IMR-90 (cell line): ENCODE results near the gene AKAP8L. TPM values are rescaled to one million over a fixed set of nuclear protein-coding genes. Genes with fewer than 3 reads are reported as not detected.

ENCODE experiments used
- ATAC-seq: fragments of 200-7000 bp; cut with Tn5 transposase; 2 replicates; pipeline ENCODE4 v1.9.1; 2020; ENCODE audit warnings: low read depth, mild to moderate bottlenecking, moderate library complexity
- BruUV-seq: library from RNA; stranded (reverse); fragments of 400-500 nt; replicated peaks from 2 replicates; lab custom pipeline; 2021; lab: Mats Ljungman, UMichigan
- CTCF ChIA-PET: fragments of 300-600 bp; formaldehyde crosslinking; extraction: SDS; loops from one replicate; lab custom pipeline; 2021; ENCODE audit warnings: antibody characterized with exemption; lab: Yijun Ruan, JAX
- POLR2A ChIA-PET: fragments of 300-600 bp; sonication (Branson Sonifier 250); formaldehyde crosslinking; loops from one replicate; lab custom pipeline; 2022; ENCODE audit warnings: antibody characterized with exemption; ENCODE audit not compliant: unreplicated experiment; lab: Charles Lee
- DNase-seq: peaks from one replicate; pipeline ENCODE4 v3.0.0; 2013
- H2AFZ ChIP-seq: replicated peaks from 2 replicates; pipeline ENCODE3; 2013; ENCODE audit warnings: low read length, mild to moderate bottlenecking; ENCODE audit not compliant: poor library complexity
- H2AK5ac ChIP-seq: 2 replicates; pipeline ENCODE4 v1.6.1; 2013; ENCODE audit warnings: low read depth, low read length, inconsistent platforms
- H2AK9ac ChIP-seq: replicated peaks from 2 replicates; pipeline ENCODE3; 2013; ENCODE audit warnings: mild to moderate bottlenecking, low read depth, low read length, moderate library complexity; ENCODE audit not compliant: poor library complexity
- H2BK120ac ChIP-seq: 2 replicates; pipeline ENCODE4 v1.6.1; 2013; ENCODE audit warnings: low read depth, low read length, inconsistent platforms
- H2BK15ac ChIP-seq: 3 replicates; pipeline ENCODE4 v1.6.1; 2013; ENCODE audit warnings: low read depth, low read length, inconsistent platforms
- H2BK20ac ChIP-seq: 2 replicates; pipeline ENCODE4 v1.6.1; 2013; ENCODE audit warnings: low read depth, mild to moderate bottlenecking, inconsistent platforms, low read length, moderate library complexity
- H2BK5ac ChIP-seq: 2 replicates; pipeline ENCODE4 v1.6.1; 2013; ENCODE audit warnings: mild to moderate bottlenecking, low read depth, low read length, inconsistent platforms; ENCODE audit not compliant: poor library complexity, severe bottlenecking
- H3K14ac ChIP-seq: replicated peaks from 2 replicates; pipeline ENCODE4 v1.6.1; 2013; ENCODE audit warnings: low read depth, low read length, inconsistent platforms
- H3K18ac ChIP-seq: 2 replicates; pipeline ENCODE4 v1.6.1; 2013; ENCODE audit warnings: low read depth, low read length, control low read depth
- H3K23ac ChIP-seq: 2 replicates; pipeline ENCODE4 v1.6.1; 2013; ENCODE audit warnings: low read depth, low read length, inconsistent platforms
- H3K27ac ChIP-seq: 2 replicates; pipeline ENCODE4 v1.5.1; 2013; ENCODE audit warnings: mild to moderate bottlenecking, control low read depth, low read length; ENCODE audit not compliant: insufficient read depth
- H3K27me3 ChIP-seq: 2 replicates; pipeline ENCODE4 v1.6.1; 2013; ENCODE audit warnings: low read length; ENCODE audit not compliant: control insufficient read depth, insufficient read depth
- H3K36me3 ChIP-seq: 2 replicates; pipeline ENCODE4 v1.6.1; 2013; ENCODE audit warnings: low read length, mixed read lengths; ENCODE audit not compliant: control insufficient read depth, insufficient read depth
- H3K4ac ChIP-seq: 2 replicates; pipeline ENCODE4 v1.6.1; 2013; ENCODE audit warnings: low read depth, low read length, inconsistent platforms
- H3K4me1 ChIP-seq: 2 replicates; pipeline ENCODE4 v1.6.1; 2013; ENCODE audit warnings: low read length, mixed read lengths; ENCODE audit not compliant: control insufficient read depth, insufficient read depth
- H3K4me2 ChIP-seq: 2 replicates; pipeline ENCODE4 v1.6.1; 2013; ENCODE audit warnings: low read depth, mild to moderate bottlenecking, control low read depth, low read length, moderate library complexity
- H3K4me3 ChIP-seq: 2 replicates; pipeline ENCODE4 v1.5.1; 2013; ENCODE audit warnings: low read depth, mild to moderate bottlenecking, control low read depth, low read length, moderate library complexity; ENCODE audit not compliant: insufficient read depth
- H3K56ac ChIP-seq: 2 replicates; pipeline ENCODE4 v1.6.1; 2013; ENCODE audit warnings: low read length, inconsistent platforms; ENCODE audit not compliant: insufficient read depth; ENCODE audit errors: extremely low read depth
- H3K79me1 ChIP-seq, 2 experiments: 2 replicates each; pipeline ENCODE4 v1.6.1; 2013; ENCODE audit warnings: low read length in 2 of 2, inconsistent platforms in 1 of 2, low read depth in 1 of 2
- H3K9ac ChIP-seq: 2 replicates; pipeline ENCODE4 v1.6.1; 2013; ENCODE audit warnings: low read depth, low read length, control low read depth
- H3K9me1 ChIP-seq: 2 replicates; pipeline ENCODE4 v1.6.1; 2013; ENCODE audit warnings: low read length, inconsistent platforms; ENCODE audit not compliant: insufficient read depth
- H3K9me3 ChIP-seq: 2 replicates; pipeline ENCODE4 v1.6.1; 2013; ENCODE audit warnings: low read length; ENCODE audit not compliant: control insufficient read depth, insufficient read depth
- H4K20me1 ChIP-seq: 2 replicates; pipeline ENCODE4 v1.6.1; 2013; ENCODE audit warnings: low read length, inconsistent platforms; ENCODE audit not compliant: insufficient read depth
- H4K5ac ChIP-seq: 2 replicates; pipeline ENCODE4 v1.6.1; 2013; ENCODE audit warnings: mild to moderate bottlenecking, low read depth, low read length, control low read depth
- H4K8ac ChIP-seq, 2 experiments: 2 replicates each; pipeline ENCODE4 v1.6.1; 2013; ENCODE audit warnings: low read depth in 2 of 2, low read length in 2 of 2, control low read depth in 1 of 2, inconsistent platforms in 1 of 2
- H4K91ac ChIP-seq: 2 replicates; pipeline ENCODE4 v1.6.1; 2013; ENCODE audit warnings: low read depth, low read length, inconsistent platforms; ENCODE audit not compliant: insufficient read depth
- POLR2A ChIP-seq: IDR thresholded peaks from 2 replicates; pipeline ENCODE4 v1.6.1; 2012; ENCODE audit warnings: mild to moderate bottlenecking, low read depth, low read length
- RAD21 ChIP-seq: IDR thresholded peaks from 2 replicates; pipeline ENCODE4 v1.6.1; 2012; ENCODE audit warnings: low read length, improper control_type of control experiment
- RFX5 ChIP-seq: IDR thresholded peaks from 2 replicates; pipeline ENCODE4 v1.8.0; 2012; ENCODE audit warnings: low read depth, mild to moderate bottlenecking, low read length, moderate library complexity
- SMC3 ChIP-seq: fragments of 150-350 bp; IDR thresholded peaks from 2 replicates; pipeline ENCODE4 v1.6.1; 2016; ENCODE audit warnings: low read depth, mild to moderate bottlenecking, antibody characterized with exemption, low read length, moderate library complexity
- whole genome bisulfite sequencing, 2 experiments: methylation state at CpG; one replicate each; pipeline versions ENCODE4 v1.1.5 to v1.1.7; 2013; ENCODE audit warnings: missing lambda C conversion rate in 2 of 2; ENCODE audit not compliant: insufficient read length in 1 of 2; ENCODE audit errors: extremely low coverage in 2 of 2; 5-methylcytosine and 5-hydroxymethylcytosine counted together
- dilution Hi-C: fragments of 300-500 bp; cut with HindIII; formaldehyde crosslinking; loops from one replicate; pipeline ENCODE4 v1.14.3; 2018; ENCODE audit warnings: low sequenced_read_pairs; ENCODE audit not compliant: unreplicated experiment
- in situ Hi-C: fragments of 300-500 bp; cut with MboI; formaldehyde crosslinking; loops from 3 replicates; pipeline ENCODE4 v1.14.3; 2019; ENCODE audit warnings: low sequenced_read_pairs, inconsistent platforms, mixed read lengths
- intact Hi-C: fragments of 100-400 bp; cut with micrococcal nuclease; formaldehyde crosslinking; loops from 2 replicates; pipeline ENCODE4 v1.10.0; 2022
- polyA plus RNA-seq, 3 experiments: library from polyadenylated mRNA; depleted of rRNA; stranded (reverse); fragments of >200 nt; gene quantifications; 2 replicates each; pipeline ENCODE4 v1.2.3, GENCODE V29; 2012; ENCODE audit warnings: low replicate concordance in 1 of 3
- total RNA-seq: library from RNA; depleted of rRNA; stranded (reverse); fragments of >200 nt; gene quantifications from 2 replicates; pipeline ENCODE4 v1.2.3, GENCODE V29; 2012
- TF ChIP-seq, protein P1 (sequence below): fragments of 150-350 bp; IDR thresholded peaks from 2 replicates; pipeline ENCODE4 v1.6.1; 2016; ENCODE audit warnings: low read depth, mild to moderate bottlenecking, low read length, moderate library complexity, borderline replicate concordance

The AKAP8L gene
- total and polyA plus RNA-seq, 2 of the 4 experiments (the other 2 are of a cell fraction), result 43.1 to 44.6 TPM

DNA sequence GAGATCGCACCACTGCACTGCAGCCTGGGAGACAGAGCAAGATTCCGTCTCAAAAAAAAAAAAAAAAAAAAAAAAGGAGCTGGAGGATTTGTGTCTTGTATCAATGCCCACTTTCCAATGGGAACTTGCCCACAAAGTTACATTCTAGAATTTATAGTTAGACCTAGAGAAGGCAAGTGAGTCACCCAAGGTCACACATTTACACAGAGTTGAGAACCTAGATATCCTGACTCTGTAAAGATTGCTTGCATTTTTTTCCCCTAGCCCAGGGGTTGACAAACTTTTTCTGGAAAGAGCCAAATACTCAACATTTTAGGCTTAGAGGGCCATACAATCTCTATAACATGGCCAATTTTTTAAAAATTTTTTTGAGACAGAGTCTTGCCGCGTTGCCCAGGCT lies 78.7 kb downstream of the AKAP8L start:
- no peak overlapping the region for H3K56ac ChIP-seq
- H2BK5ac ChIP-seq, result no peak overlapping the region
- H3K9ac ChIP-seq, result no peak overlapping the region
- dilution Hi-C loops, result no loop called here
- 100% methylated on average over 2 of the region's 4 CpGs; no CpG with 5 or more reads in 1 of the 2 experiments for WGBS, 2 experiments
- H3K36me3 ChIP-seq, result peaks cover 13% of the 10 kb centered on the region
- peaks cover 7% of the 10 kb centered on the region for H4K20me1 ChIP-seq
- no peak overlapping the region for H2AFZ ChIP-seq
- no peak overlapping the region for H2BK15ac ChIP-seq
- H3K27ac ChIP-seq, result no peak overlapping the region
- H3K4ac ChIP-seq, result no peak overlapping the region
- DNase-seq (no peak), ATAC-seq (no peak)
- no peak overlapping the region for H4K91ac ChIP-seq
- peaks cover 4% of the 10 kb centered on the region for H3K4me1 ChIP-seq
- H3K14ac ChIP-seq, result no peak overlapping the region
- no TSS peak for BruUV-seq
- intact Hi-C loops, result no loop called here
- ChIA-PET POLR2A (interaction anchor here (0.7 kb wide), 1 partner anchor 11 kb away, joined by 4 read pairs; no protein-coding TSS in a partner anchor), CTCF (interaction anchor here (0.6 kb wide), 1 partner anchor 76 kb away, joined by 6 read pairs; no protein-coding TSS in a partner anchor)
- in situ Hi-C loops, result no loop called here
- H4K8ac ChIP-seq, result no peak overlapping the region
- no peak overlapping the region for H2BK120ac ChIP-seq
- TF ChIP-seq, protein P1, sequence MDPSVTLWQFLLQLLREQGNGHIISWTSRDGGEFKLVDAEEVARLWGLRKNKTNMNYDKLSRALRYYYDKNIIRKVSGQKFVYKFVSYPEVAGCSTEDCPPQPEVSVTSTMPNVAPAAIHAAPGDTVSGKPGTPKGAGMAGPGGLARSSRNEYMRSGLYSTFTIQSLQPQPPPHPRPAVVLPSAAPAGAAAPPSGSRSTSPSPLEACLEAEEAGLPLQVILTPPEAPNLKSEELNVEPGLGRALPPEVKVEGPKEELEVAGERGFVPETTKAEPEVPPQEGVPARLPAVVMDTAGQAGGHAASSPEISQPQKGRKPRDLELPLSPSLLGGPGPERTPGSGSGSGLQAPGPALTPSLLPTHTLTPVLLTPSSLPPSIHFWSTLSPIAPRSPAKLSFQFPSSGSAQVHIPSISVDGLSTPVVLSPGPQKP, result no peak
- no peak for TF ChIP-seq RFX5
- TF ChIP-seq RAD21, result no peak
- TF ChIP-seq SMC3, result no peak
- no peak for TF ChIP-seq POLR2A
- H3K9me1 ChIP-seq, result peaks cover 4% of the 10 kb centered on the region; the same call in 1 of the 2 replicates
- H3K4me2 ChIP-seq, result no peak overlapping the region
- no peaks in the 10 kb centered on the region for H3K9me3 ChIP-seq
- H3K79me1 ChIP-seq, result peaks cover 20 to 45% of the 10 kb centered on the region in 2 experiments
- no peaks in the 10 kb centered on the region for H3K27me3 ChIP-seq
- no peak overlapping the region for H2AK5ac ChIP-seq
- H2BK20ac ChIP-seq, result no peak overlapping the region
- H3K18ac ChIP-seq, result no peak overlapping the region
- H4K5ac ChIP-seq, result no peak overlapping the region
- no peak overlapping the region for H3K23ac ChIP-seq
- H3K4me3 ChIP-seq, result no peak overlapping the region
- no peak overlapping the region for H2AK9ac ChIP-seq
